Activated CD4-positive, alpha-beta memory T cell treated with anti-CD3 and anti-CD28 coated beads for 36 hours (primary cell): ENCODE data around the gene ABTB2. TPM values are rescaled to one million over a fixed set of nuclear protein-coding genes. Genes with fewer than 3 reads are reported as not detected.

Source experiments
- CTCF ChIA-PET: fragments of 350-600 bp; sonication (Branson Sonifier 250); formaldehyde crosslinking; loops from one replicate; lab custom pipeline; 2021; ENCODE audit warnings: antibody characterized with exemption, inconsistent platforms; lab: Charles Lee
- POLR2A ChIA-PET: fragments of 350-600 bp; sonication (Branson Sonifier 250); formaldehyde crosslinking; loops from one replicate; lab custom pipeline; 2021; ENCODE audit warnings: antibody characterized with exemption; lab: Charles Lee
- DNase-seq: peaks from one replicate; pipeline ENCODE4 v3.0.0-alpha.2; 2020
- H3K27ac Mint-ChIP-seq: one replicate; pipeline ENCODE4 v1.8.0; 2021; ENCODE audit warnings: mixed read lengths
- H3K27me3 Mint-ChIP-seq: one replicate; pipeline ENCODE4 v1.8.0; 2021; ENCODE audit warnings: mixed read lengths
- H3K36me3 Mint-ChIP-seq: one replicate; pipeline ENCODE4 v1.8.0; 2021; ENCODE audit warnings: mixed read lengths
- H3K4me1 Mint-ChIP-seq: one replicate; pipeline ENCODE4 v1.8.0; 2021; ENCODE audit warnings: low read depth, mixed read lengths
- H3K4me3 Mint-ChIP-seq: one replicate; pipeline ENCODE4 v1.8.0; 2021; ENCODE audit warnings: mild to moderate bottlenecking, mixed read lengths
- H3K9me3 Mint-ChIP-seq: one replicate; pipeline ENCODE4 v1.8.0; 2021; ENCODE audit warnings: mixed read lengths
- intact Hi-C: fragments of 100-400 bp; cut with micrococcal nuclease; formaldehyde crosslinking; loops from one replicate; pipeline ENCODE4 v1.15.1; 2023
- total RNA-seq, 2 experiments: library from RNA; stranded (reverse); gene quantifications; one replicate each; pipeline ENCODE4 v1.2.3, GENCODE V29; 2021

The ABTB2 gene
- total RNA-seq, 2 experiments from 2014 or later, result 1.8 to 1.9 TPM

- POLR2A ChIA-PET, result no interaction called here
- CTCF ChIA-PET, result interaction anchor here (1.7 kb wide), 1 partner anchor 22 kb away, joined by 10 read pairs; no protein-coding TSS in a partner anchor
- Mint-ChIP-seq H3K4me3 (no peak overlapping the region), H3K27me3 (no peaks in the 10 kb centered on the region), H3K36me3 (peaks cover 8% of the 10 kb centered on the region), H3K9me3 (no peaks in the 10 kb centered on the region), H3K4me1 (no peaks in the 10 kb centered on the region), H3K27ac (no peak overlapping the region)
- intact Hi-C loops, result no loop called here
- DNase-seq, result no peak
These were observed 205.6 kb downstream of the ABTB2 start for GRCh38 chr11:34151916-34152845.

DNA sequence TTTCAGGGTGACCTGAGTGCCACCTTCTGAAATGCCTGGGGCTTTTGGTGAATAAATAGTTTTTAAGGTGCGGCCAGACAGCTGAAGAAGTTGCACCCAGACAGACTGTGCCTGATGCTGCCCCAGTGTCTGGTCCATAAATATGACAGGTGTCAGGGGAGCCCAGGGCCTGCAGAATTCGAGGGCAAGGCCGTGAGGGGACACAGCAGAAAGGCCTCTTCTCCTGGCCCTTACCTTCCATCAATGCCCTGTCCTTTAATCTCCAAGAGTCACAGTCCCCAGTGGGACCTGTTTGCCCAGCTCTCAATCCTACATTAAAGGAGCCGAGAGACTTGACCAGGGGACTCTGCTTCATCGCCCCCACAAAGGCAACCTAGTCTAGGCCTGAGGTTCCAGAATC, 206.6 kb downstream of the ABTB2 start:
- ChIA-PET CTCF (interaction anchor here (0.7 to 1.7 kb wide), 2 partner anchors 23 to 153 kb away, joined by 3 to 10 read pairs; no protein-coding TSS in a partner anchor), POLR2A (no interaction called here)
- no peaks in the 10 kb centered on the region for H3K4me1 Mint-ChIP-seq
- no peaks in the 10 kb centered on the region for H3K9me3 Mint-ChIP-seq
- H3K27me3 Mint-ChIP-seq, result no peaks in the 10 kb centered on the region
- intact Hi-C loops, result no loop called here
- no peak overlapping the region for H3K27ac Mint-ChIP-seq
- H3K4me3 Mint-ChIP-seq, result no peak overlapping the region
- no peak for DNase-seq
- H3K36me3 Mint-ChIP-seq, result peaks cover 18% of the 10 kb centered on the region

DNA sequence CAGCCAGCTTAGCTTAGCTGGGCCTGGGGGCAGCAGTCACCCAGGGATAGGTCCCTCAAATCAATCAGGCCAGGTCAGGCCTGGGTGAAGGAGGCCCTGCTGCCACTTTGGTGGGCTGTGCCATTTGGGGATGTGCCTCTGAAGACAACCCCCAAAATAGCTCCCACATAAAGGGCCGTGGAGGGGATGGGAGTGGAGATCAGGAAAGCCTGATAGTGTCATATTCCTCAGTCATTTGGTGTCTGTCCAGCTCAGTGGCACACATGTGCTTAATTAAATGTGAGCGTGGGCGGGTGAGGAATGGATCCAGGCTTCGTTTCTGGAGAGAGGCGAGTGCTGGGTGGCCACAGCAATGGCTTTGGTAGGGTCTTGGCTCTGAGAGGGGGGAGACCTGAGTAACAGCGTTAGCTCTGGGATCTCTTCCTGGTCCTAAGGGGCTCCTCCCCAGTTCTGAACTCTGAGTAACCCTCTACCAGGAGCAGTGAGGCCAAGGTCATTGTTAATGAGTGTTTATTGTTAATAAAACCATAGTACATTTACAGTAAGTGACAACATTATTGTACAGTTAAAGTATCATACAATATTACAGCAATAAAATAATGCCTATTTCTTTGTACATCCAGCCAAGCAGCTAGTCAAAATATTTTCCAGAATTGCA, 207.2 kb downstream of the ABTB2 start:
- Mint-ChIP-seq H3K27me3 (no peaks in the 10 kb centered on the region), H3K27ac (no peak overlapping the region), H3K36me3 (peaks cover 23% of the 10 kb centered on the region), H3K4me1 (no peaks in the 10 kb centered on the region), H3K9me3 (no peaks in the 10 kb centered on the region), H3K4me3 (no peak overlapping the region)
- intact Hi-C loops, result no loop called here
- ChIA-PET POLR2A (no interaction called here), CTCF (interaction anchor here (0.7 to 1.7 kb wide), 7 partner anchors 20 to 210 kb away, joined by 3 to 10 read pairs (median 3); partner anchors contain the start of gene ABTB2)
- no peak for DNase-seq

- Mint-ChIP-seq H3K4me1 (no peaks in the 10 kb centered on the region), H3K4me3 (no peak overlapping the region), H3K36me3 (peaks cover 28% of the 10 kb centered on the region), H3K27me3 (no peaks in the 10 kb centered on the region), H3K9me3 (no peaks in the 10 kb centered on the region), H3K27ac (no peak overlapping the region)
- DNase-seq, result no peak
- intact Hi-C loops, result no loop called here
- CTCF ChIA-PET, result interaction anchor here (0.7 to 1.3 kb wide), 6 partner anchors 21 to 268 kb away, joined by 3 to 5 read pairs (median 3); partner anchors contain the start of gene ABTB2
- POLR2A ChIA-PET, result no interaction called here
These were observed 208.0 kb downstream of the ABTB2 start for GRCh38 chr11:34149786-34150185.

DNA sequence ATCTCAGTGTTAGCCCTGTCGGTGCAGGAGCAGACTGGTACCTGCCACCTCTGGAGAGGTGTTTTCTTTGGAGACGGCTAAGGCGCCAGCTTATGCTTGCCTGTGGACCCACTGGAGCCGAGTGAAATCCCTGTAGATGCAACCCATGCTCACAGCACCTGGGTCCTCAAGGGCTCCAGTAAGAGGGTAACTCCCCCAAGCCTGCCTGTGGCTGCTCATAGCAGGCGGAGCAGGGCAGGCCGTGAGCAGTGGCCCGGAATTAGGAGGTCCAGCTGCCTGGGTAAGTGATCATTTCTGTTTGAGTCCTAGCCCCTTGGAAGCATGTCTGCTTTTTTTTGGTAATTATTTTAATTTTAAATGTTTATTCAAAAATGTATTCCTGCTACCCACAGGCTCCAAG, 208.5 kb downstream of the ABTB2 start:
- H3K27ac Mint-ChIP-seq, result no peak overlapping the region
- H3K9me3 Mint-ChIP-seq, result no peaks in the 10 kb centered on the region
- no peaks in the 10 kb centered on the region for H3K4me1 Mint-ChIP-seq
- intact Hi-C loops, result no loop called here
- no peaks in the 10 kb centered on the region for H3K27me3 Mint-ChIP-seq
- CTCF ChIA-PET, result interaction anchor here (0.7 to 1.2 kb wide), 3 partner anchors 25 to 269 kb away, joined by 3 to 5 read pairs (median 3); no protein-coding TSS in a partner anchor
- POLR2A ChIA-PET, result no interaction called here
- H3K36me3 Mint-ChIP-seq, result peaks cover 28% of the 10 kb centered on the region
- no peak for DNase-seq
- no peak overlapping the region for H3K4me3 Mint-ChIP-seq

DNA sequence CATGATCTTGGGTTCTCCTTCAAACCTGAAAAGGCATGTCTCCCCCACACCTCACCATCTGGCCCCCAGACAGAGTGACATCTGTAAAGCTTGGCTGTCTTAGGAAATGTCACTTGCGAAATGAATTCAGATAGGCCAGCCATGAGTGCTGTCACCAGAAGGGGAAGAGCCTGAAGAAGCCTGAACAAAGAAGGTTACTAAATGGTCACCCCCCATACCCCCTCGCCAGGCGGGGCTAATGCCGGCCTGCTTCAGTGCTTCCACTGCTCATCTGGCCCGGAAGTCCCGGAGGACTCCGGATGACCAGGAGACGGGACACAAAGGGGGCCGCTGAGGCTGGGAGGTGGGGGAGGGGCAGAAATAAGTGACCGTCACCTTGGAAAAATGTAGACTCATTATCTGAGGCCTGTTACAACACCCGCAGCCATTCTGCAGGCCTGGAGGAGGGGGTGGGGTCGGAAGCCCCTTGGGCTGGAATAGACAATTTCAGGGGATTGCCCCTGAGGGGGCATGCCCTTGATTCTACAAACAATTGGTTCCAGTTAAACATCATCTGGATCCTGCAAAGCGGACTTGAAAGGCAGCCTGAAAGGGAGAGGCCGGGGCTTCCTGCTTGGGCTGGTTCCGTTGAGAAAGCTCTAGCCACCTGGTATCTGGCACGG, 209.2 kb downstream of the ABTB2 start:
- DNase-seq, result no peak
- intact Hi-C loops, result no loop called here
- CTCF ChIA-PET, result interaction anchor here (1.0 kb wide), 1 partner anchor 10 kb away, joined by 3 read pairs; no protein-coding TSS in a partner anchor
- no peak overlapping the region for H3K4me3 Mint-ChIP-seq
- POLR2A ChIA-PET, result no interaction called here
- no peaks in the 10 kb centered on the region for H3K4me1 Mint-ChIP-seq
- peaks cover 28% of the 10 kb centered on the region for H3K36me3 Mint-ChIP-seq
- no peak overlapping the region for H3K27ac Mint-ChIP-seq
- H3K9me3 Mint-ChIP-seq, result no peaks in the 10 kb centered on the region
- no peaks in the 10 kb centered on the region for H3K27me3 Mint-ChIP-seq

DNA sequence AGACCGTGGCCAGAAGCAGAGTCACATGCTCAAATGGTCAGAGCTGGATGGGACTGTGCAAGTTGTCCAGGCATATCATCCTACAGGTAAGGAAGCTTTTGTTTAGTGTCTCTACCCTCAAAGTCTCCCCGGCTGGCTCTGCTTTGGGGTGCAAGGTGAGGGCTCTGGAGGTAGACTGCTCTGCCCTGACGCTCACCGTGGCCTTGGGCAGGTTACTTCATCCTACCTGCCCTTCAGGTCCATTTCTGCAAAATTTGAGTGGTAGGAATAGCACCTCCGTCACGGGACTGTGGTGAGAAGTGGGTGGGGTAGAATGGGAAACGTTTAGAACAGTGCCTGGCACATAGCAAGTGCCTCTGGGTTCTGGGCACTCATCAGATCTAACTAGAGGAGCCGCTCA, 210.2 kb downstream of the ABTB2 start:
- intact Hi-C loops, result no loop called here
- Mint-ChIP-seq H3K27ac (no peak overlapping the region), H3K27me3 (no peaks in the 10 kb centered on the region), H3K9me3 (no peaks in the 10 kb centered on the region), H3K4me1 (no peaks in the 10 kb centered on the region), H3K4me3 (no peak overlapping the region), H3K36me3 (peaks cover 37% of the 10 kb centered on the region)
- DNase-seq, result no peak
- ChIA-PET POLR2A (no interaction called here), CTCF (interaction anchor here (1.0 kb wide), 1 partner anchor 11 kb away, joined by 3 read pairs; no protein-coding TSS in a partner anchor)

GRCh38 chr11:34146866-34147265, 210.9 kb downstream of the ABTB2 start:
- ChIA-PET CTCF (no interaction called here), POLR2A (no interaction called here)
- no peak for DNase-seq
- Mint-ChIP-seq H3K27me3 (no peaks in the 10 kb centered on the region), H3K4me1 (no peaks in the 10 kb centered on the region), H3K4me3 (no peak overlapping the region), H3K9me3 (no peaks in the 10 kb centered on the region), H3K36me3 (peaks cover 39% of the 10 kb centered on the region), H3K27ac (no peak overlapping the region)
- intact Hi-C loops, result no loop called here

GRCh38 chr11:34146411-34146810, 211.4 kb downstream of the ABTB2 start:
- Mint-ChIP-seq H3K9me3 (no peaks in the 10 kb centered on the region), H3K27me3 (no peaks in the 10 kb centered on the region), H3K27ac (no peak overlapping the region), H3K4me3 (no peak overlapping the region), H3K4me1 (no peaks in the 10 kb centered on the region), H3K36me3 (peaks cover 44% of the 10 kb centered on the region)
- CTCF ChIA-PET, result no interaction called here
- no peak for DNase-seq
- intact Hi-C loops, result no loop called here
- POLR2A ChIA-PET, result no interaction called here

- ChIA-PET CTCF (no interaction called here), POLR2A (no interaction called here)
- Mint-ChIP-seq H3K4me3 (no peak overlapping the region), H3K9me3 (no peaks in the 10 kb centered on the region), H3K4me1 (no peaks in the 10 kb centered on the region), H3K27ac (no peak overlapping the region), H3K27me3 (no peaks in the 10 kb centered on the region), H3K36me3 (peaks cover 46% of the 10 kb centered on the region)
- intact Hi-C loops, result no loop called here
- DNase-seq, result no peak
These were observed 211.9 kb downstream of the ABTB2 start for GRCh38 chr11:34145847-34146381.

GRCh38 chr11:34145073-34145472, 212.7 kb downstream of the ABTB2 start:
- Mint-ChIP-seq H3K9me3 (no peaks in the 10 kb centered on the region), H3K36me3 (peaks cover 53% of the 10 kb centered on the region), H3K4me1 (no peaks in the 10 kb centered on the region), H3K4me3 (no peak overlapping the region), H3K27ac (no peak overlapping the region), H3K27me3 (no peaks in the 10 kb centered on the region)
- no peak for DNase-seq
- POLR2A ChIA-PET, result interaction anchor here (0.6 kb wide), 1 partner anchor 24 kb away, joined by 4 read pairs; no protein-coding TSS in a partner anchor
- CTCF ChIA-PET, result no interaction called here
- intact Hi-C loops, result no loop called here
